ACHN (cell line): ENCODE measurements around the gene KLHL30.

Source experiments
- DNase-seq: peaks from one replicate; pipeline ENCODE4 v3.0.0-alpha.2; 2015
- in situ Hi-C: cut with HindIII; loops from 2 replicates; pipeline ENCODE4 v1.10.0; 2017; ENCODE audit warnings: low sequenced_read_pairs, low pct_ligation_motif_present, low pct_unique_long_range_greater_than_20kb

The KLHL30 gene

GRCh38 chr2:238155761-238156694, 17.6 kb downstream of the KLHL30 start:
- in situ Hi-C loops = no loop called here
- no peak for DNase-seq

GRCh38 chr2:238157506-238158017, 19.1 kb downstream of the KLHL30 start:
- DNase-seq = no peak
- in situ Hi-C loops = no loop called here

DNA sequence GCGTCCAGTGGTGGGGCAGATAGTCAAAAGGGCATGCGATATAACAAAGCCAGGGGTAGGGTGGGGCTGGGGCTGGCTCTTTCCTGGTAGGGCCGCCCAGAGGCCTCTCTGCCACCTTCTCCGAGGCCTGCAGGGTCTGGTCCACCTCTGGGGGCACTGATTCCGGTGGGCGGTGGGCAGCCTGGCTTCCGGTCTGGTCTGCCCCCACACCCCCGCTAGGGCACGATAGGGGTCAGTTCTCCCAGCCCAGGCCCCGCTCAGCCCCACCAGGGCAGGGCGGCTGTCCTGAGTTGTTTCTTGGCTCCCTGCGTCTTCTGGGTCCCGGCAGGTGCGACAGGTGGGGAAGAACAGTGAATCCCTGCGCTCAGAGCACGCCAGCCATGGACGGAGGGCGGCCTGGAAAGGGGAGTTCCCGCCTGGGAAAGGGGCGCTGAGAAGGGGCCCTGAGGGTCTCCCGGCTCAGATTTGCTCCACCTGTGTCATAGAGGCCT, 19.6 kb downstream of the KLHL30 start:
- no peak for DNase-seq
- in situ Hi-C loops = no loop called here

DNA sequence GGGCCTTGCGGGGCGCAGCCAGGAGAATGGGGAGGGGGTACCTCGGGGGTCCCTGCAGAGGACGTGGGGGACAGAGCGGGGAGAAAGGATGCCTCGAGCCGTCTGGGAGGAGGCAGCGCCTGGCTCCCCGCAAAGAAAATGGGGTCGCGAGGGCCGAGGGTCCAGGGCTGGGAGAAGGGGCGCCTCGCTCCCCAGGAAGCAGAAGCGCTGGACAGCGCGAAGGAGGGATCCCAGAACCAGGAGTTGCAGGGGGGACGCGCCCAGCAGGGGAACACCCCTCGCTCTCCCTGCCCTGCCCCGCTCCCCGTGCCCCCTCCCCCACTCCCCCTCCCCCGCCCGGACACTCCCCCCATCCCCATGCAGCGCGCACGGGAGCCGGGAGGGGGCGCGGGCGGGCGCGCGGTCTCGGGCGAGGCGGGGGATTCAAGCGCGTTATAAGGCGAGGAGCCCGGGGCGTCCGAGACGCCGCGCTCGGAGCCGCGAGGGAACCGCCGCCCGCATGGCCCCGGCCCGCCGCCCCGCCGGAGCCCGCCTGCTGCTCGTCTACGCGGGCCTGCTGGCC, 20.1 kb downstream of the KLHL30 start, which contains the start of gene ERFE:
ERFE (plus strand) TSS at position 462 of the 562 bp plus-strand sequence; CDS start at position 500, 38 bp downstream.
- peak; percentile 69 for DNase-seq
- in situ Hi-C loops = no loop called here

DNA sequence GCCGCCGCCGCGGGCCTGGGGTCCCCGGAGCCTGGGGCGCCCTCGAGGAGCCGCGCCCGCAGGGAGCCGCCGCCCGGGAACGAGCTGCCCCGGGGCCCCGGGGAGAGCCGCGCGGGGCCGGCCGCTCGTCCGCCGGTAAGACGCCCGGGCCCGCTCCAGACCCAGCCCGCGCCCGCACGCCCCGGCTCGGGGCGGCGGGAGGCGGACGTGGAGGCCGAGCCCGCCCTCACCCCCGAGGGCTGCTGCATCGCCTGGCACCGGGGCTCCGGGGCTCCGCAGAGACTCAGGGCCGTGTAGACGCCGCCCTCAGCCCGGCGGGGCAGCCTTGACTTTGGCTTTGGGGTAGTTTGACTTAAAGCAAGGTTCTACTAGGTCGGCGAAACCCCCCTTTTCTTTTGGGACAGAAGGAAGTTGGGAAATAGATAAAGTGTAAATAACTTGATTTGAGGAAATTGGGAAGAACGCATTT, 20.6 kb downstream of the KLHL30 start:
- in situ Hi-C loops = no loop called here
- no peak for DNase-seq

- in situ Hi-C loops = no loop called here
- no peak for DNase-seq
Observed at GRCh38 chr2:238159661-238160205, 21.3 kb downstream of the KLHL30 start.

GRCh38 chr2:238160206-238161129, 22.0 kb downstream of the KLHL30 start:
- in situ Hi-C loops = no loop called here
- no peak for DNase-seq

GRCh38 chr2:238161291-238162051, 23.0 kb downstream of the KLHL30 start:
- in situ Hi-C loops = no loop called here
- no peak for DNase-seq

DNA sequence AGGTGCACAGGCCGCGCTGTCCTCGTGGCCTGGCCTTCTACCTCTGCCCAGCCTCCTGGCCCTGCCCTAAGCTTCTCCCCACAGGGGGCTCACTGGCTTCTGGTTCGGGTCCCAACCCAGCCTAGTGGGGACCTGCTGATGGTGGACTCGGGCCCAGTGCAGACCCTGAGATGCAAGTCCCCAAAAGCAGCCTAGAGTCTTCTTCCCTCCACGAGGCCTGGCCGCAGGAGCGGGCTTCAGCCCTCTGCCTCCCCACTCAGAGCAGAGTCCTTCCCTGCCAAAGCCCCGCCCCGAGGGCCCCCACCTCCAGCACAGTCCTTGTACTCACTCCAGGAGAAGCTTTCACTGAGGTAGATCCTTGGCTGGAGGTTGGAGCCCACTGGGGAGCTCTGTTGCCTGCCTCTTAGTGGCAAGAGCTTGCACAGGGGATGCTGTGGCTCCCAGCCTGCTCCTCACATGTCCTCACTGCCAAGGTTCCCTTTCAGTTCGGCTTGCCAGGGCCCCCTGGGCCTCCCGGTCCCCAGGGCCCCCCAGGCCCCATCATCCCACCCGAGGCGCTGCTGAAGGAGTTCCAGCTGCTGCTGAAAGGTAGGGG, 23.9 kb downstream of the KLHL30 start:
- in situ Hi-C loops = no loop called here
- no peak for DNase-seq

- in situ Hi-C loops = no loop called here
- peak; percentile 57 for DNase-seq
Observed at GRCh38 chr2:238162846-238163441, 24.5 kb downstream of the KLHL30 start.

GRCh38 chr2:238163481-238164198, 25.2 kb downstream of the KLHL30 start:
- in situ Hi-C loops = no loop called here
- no peak for DNase-seq

DNA sequence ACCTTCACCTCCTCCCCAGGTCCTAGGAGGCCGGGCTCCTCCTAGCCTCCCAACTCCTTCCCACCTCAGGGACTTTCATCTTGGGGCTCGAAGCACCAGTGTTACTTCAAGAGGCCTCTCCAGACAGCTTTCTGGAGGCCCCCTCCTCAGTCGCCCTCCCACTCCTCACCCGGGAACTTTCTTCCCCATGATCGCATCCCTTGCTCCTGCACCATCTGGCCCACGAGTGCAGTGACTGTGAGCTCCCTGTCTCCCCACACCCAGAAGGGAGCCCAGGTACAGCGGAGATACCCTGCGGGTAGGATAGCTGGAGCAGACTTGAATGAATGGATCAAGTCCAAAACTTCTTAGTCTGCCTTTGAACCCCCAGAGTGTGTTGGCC, 26.4 kb downstream of the KLHL30 start:
- in situ Hi-C loops = no loop called here
- DNase-seq = no peak

- DNase-seq = no peak
Observed at GRCh38 chr2:238165288-238165921, 26.9 kb downstream of the KLHL30 start.

DNA sequence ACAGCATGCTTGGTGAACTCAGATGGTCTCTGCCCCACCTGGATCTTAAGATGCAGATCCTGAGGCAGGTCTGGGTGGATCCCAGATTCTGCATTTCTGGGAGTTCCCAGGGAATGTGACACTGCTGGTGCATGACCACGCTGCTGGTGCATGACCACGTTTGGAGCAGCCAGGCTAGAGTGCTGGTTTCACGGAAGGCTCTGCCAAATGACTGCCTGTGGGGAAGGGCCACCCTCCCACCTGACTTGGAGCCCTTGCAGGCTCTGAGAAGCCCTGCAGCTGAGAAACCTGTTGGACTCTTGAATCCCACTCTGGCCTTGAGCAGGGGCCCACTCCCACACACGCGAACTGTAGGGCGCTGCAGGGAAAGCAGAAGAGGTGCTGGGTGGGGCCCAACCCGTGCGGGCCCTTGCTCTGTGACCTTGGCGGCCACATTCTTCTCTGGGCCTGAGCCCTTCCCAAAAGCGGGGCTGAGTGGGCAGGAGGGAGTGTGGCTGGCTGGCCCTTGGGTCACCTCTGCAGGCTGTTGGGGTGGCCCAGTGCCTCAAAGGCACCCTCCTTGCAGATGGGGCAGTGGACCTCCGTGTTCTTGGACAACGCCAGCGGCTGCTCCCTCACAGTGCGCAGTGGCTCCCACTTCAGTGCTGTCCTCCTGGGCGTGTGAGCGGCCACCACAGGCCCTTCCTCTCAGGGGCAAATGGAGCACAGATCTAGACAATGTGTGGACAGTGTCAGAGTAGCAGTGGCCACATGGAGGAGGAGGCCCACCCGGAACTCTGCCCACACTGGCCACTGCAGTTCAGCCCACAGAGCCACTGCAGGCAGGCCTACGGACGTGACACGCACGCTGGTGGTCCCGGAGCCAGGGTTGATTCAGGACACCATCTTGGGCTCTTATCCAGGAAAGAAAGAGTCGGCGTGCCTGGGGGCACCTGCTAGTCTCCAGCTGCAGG, 28.2 kb downstream of the KLHL30 start:
- in situ Hi-C loops = no loop called here
- no peak for DNase-seq

More at GRCh38 chr2:238165288-238165921, 26.9 kb downstream of the KLHL30 start:
- in situ Hi-C loops = no loop called here

DNA sequence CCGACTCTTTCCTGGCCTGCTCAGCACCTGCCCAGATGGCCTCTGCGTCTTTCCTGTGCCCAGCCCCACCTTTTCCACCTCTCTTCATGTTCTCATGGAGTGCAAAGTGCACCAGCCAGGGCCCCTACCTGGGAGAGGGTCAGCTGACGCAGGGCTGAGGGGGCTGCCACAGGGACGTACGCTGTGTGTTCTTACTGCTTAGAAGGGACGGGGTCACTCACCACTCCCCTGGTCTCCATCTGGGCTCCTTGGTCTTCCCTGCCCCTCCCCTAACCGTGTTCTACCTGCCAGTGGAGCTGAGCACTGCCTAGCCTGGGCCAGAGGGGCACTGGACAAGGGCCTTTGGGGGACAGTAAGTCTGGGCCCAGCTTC, 28.9 kb downstream of the KLHL30 start:
- in situ Hi-C loops = no loop called here
- no peak for DNase-seq
